ENCODE measurements around the gene POLA2. TPM values are rescaled to one million over a fixed set of nuclear protein-coding genes. Genes with fewer than 3 reads are reported as not detected.

POLA2 gene
- total RNA-seq, 1 experiment from 2014 or later: 35.6 TPM

- Mint-ChIP-seq H3K4me3 (no peak overlapping the region), H3K27me3 (ENCODE audit: low read depth) (no peaks in the 10 kb centered on the region), H3K4me1 (peaks cover 5% of the 10 kb centered on the region), H3K9me3 (no peaks in the 10 kb centered on the region), H3K27ac (no peak overlapping the region), H3K36me3 (peaks cover 76% of the 10 kb centered on the region)
- no peak for DNase-seq (ENCODE audit: low spot score)
- ChIA-PET POLR2A (no interaction called here), CTCF (interaction anchor here (0.7 to 4.2 kb wide), 4 partner anchors 18 to 89 kb away, joined by 3 to 14 read pairs (median 4); no protein-coding TSS in a partner anchor)
- TF ChIP-seq FOXJ3 (CRISPR knock-in tag; IDR thresholded peaks at IDR 0.05; ENCODE audit: borderline replicate concordance) (no peak), ZNF232 (CRISPR knock-in tag; IDR thresholded peaks at IDR 0.05) (no peak), MLX (CRISPR knock-in tag; IDR thresholded peaks at IDR 0.05) (no peak), CREB1 (CRISPR knock-in tag; IDR thresholded peaks at IDR 0.05) (no peak), GRHL2 (CRISPR knock-in tag; IDR thresholded peaks at IDR 0.05; ENCODE audit: insufficient replicate concordance, severe bottlenecking) (no peak), ZNF416 (CRISPR knock-in tag; IDR thresholded peaks at IDR 0.05) (no peak), ZBTB21 (CRISPR knock-in tag; IDR thresholded peaks at IDR 0.05; ENCODE audit: borderline replicate concordance) (no peak), ARID4B (CRISPR knock-in tag; IDR thresholded peaks at IDR 0.05; ENCODE audit: borderline replicate concordance) (no peak), ZNF425 (CRISPR knock-in tag; conservative IDR thresholded peaks at IDR 0.05) (no peak), SP1 (CRISPR knock-in tag; conservative IDR thresholded peaks at IDR 0.05) (no peak), TEAD1 (CRISPR knock-in tag; IDR thresholded peaks at IDR 0.05) (no peak), IRF1 (CRISPR knock-in tag; IDR thresholded peaks at IDR 0.05) (no peak), AFF4 (CRISPR knock-in tag; IDR thresholded peaks at IDR 0.05; ENCODE audit: borderline replicate concordance) (no peak), FOXP1 (CRISPR knock-in tag; IDR thresholded peaks at IDR 0.05; ENCODE audit: borderline replicate concordance) (no peak)
- no peak for ATAC-seq
These were observed 31.1 kb downstream of the POLA2 start for GRCh38 chr11:65292890-65293289.
